Measurements from ENCODE around the gene PURA.
A peak's percentile ranks its signal among the peaks of the same experiment; 100 is the strongest.

PURA gene

DNA sequence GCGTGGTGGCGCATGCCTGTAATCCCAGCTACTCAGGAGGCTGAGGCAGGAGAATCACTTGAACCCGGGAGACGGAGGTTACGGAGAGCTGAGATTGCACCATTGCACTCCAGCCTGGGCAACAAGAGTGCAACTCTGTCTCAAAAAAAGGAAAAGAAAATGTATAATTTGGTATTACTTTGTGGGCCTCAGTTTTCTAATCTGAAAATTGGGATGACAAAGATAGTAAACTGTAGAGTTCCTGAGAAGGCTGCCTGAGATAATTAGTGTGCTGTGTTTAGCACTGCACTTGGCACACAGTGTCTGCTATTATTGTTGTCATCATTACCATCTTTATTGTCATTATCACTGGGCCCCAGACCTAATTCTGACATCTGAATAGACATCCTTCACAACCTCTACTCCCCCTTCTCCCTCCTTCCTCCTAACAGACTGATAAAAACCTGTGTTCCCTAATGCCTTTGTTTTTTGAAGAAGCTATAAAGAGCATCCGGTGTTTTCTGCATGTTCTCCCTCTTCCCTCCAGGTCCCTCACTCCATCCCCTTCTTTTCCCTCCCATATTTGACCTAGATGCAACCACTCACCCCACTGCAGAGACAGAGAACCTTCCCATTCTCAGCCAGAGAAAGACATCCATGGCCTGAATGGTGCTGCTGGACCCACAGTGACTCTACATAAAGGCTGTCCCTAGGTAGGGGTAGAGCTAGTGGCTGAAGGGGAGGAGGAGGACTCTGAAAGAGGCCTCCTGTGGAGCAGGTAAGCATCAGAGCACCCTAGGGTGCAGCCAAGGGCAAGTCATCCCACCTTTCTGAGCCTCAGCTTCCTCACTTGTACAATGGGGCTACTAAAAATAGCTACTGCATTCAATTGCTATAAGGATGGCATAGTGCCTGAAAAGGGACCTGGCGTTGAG lies 45.4 kb downstream of the PURA start:
- DNase-seq (ENCODE audit: low read depth) = no peak

DNA sequence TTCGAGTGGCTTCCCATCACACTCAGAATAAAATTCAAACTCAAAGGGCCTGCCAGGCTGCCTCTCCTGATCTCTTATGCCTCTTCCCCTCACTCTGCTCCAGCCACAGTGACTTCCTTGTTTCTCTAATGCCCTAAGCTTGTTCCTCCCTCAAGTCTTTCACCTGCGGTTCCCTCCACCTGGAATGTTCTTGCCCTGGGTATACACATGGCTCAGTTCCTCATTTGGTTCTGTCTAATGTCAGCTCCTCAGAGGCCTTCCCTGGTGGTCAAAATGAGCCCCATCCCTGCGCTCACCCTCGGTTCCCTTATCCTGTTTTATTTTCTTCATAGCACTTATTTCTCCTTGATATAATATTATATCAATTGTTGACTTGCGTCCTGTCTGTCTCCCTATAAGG lies 48.4 kb downstream of the PURA start:
- DNase-seq (ENCODE audit: low read depth) = no peak

DNA sequence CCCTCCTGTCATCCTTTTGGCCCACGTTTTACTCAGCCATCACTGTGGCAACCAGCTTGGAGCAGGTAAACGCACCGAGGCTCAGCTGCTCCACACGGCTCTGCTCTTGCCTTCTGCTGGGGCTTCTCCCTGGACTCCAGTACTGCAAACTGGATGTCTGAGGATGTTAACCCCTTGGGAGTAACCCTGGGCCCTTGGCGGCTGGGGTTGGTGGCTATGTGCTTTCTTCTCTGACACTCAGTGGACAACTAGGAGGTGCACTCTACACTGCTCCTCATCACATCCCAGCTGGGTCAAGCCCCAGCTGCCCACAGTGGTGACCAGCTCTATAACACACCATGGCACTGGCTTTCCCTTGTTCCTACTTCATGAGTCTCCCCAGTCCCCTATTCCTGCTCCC lies 48.9 kb downstream of the PURA start:
- DNase-seq (ENCODE audit: low read depth) = no peak

DNA sequence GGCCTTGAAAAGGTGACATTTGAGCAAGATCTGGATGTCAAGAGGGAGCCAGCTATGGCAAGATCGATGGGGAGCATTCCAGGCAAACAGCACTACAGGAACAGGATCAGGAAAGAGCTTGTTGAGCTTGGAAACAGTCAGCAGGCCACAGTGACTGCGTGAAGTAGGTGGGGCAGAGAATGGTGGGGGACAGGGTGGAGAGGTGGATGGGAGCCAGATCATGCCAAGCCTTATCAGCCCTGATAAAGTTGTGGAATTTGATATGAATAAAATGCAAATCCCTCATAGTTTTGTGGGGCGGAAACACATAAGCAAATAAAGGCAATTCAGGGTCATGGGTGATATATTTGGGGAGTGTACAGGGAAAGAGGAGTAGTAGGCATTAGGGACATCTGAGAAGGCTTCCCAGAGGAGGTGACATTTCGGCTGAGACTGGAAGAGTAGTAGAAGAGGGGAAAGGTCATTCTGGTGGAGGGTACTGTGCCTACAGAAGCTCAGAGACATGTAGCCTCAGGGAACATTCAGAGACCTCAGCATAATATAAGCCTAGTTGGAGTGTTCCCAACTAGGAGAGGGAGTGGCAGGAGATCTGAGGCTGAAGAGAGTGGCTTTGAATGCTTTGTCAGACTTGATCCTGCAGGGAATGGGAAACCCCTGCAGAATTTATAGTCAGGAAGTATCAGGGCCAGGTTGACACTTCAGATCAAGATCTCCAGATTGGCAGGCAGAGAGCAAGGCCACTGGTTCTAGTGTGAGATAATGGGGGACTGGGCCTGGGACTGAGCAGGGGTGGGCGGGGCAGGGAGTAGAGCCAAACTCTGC lies 51.4 kb downstream of the PURA start:
- DNase-seq (ENCODE audit: low read depth) = no peak

DNA sequence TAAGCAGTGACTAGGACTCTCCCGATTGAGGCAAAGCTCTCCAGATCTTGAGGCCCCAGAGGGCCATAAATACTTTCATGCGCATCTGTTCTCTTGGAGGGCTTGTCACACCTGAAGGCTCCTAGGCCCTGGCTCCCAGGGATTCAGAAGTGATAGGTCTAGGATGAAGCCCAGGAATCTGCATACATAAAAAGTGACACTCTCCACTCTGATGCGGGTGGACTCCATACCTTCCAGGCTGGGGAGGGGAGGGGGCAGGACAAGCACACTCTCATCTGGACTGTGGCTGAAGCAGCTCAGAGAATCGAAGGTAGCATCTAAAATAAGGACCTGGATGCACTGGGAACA lies 52.0 kb downstream of the PURA start:
- DNase-seq (ENCODE audit: low read depth) = no peak

DNA sequence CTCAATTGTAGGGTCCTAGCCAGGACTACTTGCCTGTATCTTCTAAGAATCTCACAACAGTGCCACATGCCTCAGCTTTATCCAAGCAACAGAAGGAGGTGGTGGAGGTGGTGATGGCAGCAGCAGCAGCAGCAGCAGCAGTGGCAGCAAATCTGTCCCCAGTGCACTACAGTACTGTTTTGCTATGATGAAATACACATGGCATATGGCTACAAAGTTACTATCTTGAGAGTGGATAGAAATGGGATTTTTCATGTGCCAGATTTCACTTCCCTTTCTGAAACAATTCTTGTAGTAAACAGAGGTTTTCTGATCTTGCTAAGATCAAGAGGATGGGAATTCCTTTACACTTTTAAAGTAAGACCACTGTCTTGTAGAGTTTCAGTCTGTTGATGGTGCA lies 53.0 kb downstream of the PURA start:
- no peak for DNase-seq (ENCODE audit: low read depth)

GRCh38 chr5:140168371-140168770 lies 54.5 kb downstream of the PURA start:
- DNase-seq (ENCODE audit: low read depth) = no peak

DNA sequence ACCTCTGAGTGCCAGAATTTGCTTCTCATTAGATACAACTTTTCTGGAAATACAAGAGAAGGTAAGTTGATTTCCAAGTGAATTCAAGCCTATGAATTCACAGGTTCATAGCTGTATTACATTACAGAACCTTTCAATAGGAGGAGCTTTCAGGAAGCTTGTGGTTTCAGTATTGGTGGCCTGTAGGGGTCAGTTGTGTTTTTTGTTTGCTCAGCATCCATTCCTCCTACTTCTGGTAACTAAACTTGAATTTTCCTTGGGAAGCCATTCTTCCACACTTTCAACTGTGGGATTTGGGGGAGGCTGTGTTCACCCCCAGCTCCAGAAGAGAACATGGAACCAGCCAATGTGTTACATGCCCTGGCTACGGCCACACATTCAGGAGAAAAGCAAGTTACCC lies 55.5 kb downstream of the PURA start:
- DNase-seq (ENCODE audit: low read depth) = no peak

- DNase-seq (ENCODE audit: low read depth) = no peak
These were observed 58.6 kb downstream of the PURA start for GRCh38 chr5:140172483-140172882.

DNA sequence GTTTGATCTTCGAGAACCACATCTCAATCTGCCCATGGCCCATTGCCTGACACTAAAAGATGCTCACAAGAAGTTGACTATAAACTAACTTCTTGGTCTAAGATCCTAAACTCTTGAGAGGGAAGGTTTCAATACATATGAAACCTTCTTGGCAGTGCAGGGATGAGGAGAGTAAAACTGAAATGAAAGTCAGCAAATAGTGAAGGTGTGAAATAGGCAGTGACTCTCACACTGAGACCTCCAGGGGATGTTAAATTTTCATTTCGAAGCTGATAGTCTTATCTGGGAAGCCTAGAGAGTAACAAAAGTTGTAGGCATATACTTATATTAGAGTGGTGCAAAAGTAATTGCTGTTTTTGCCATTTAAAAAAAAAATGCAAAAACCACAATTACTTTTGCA lies 60.1 kb downstream of the PURA start:
- no peak for DNase-seq (ENCODE audit: low read depth)

DNA sequence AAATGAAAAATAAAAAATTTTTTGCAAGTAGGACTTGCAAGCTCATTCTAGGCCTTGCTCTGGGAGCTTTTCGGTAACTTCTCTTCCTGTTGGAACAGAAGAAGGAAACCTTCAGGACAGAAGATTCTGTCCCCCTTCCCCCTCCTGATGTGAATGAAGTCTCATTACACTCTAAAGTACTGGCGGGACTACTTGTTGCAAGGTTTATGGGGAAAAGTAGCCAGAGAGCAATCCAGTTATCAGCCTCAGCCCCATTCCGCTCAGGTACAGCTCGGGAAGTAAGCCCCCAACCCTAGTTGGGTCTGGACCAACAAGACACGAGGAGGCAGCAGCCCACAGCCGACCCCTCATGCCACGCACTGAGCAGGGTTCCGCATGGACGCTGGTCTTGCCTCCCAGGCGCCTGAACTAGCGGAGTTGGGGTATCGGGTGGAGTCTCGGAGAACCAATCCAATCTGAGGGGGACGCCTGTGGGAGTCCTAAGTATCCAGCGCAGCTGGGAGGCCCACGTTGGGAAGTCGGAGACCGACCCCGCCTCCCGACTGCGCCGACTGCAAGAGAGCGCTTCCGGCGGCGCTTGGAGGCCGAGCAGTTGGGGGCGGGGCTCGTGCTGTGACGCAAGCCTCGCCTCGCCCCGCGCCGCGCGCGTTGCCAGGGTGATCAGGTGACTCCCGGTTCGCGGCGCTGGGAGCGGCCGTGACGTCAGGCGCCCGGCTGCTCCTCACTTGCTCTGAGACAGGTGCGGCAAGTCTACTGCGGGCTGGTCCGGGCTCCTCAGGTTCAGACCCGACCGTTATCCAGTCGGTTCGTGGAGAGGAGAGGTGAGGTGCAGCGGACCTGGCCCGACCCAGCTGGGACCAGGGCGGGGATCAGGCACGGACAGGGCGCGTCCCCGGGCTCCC lies 60.8 kb downstream of the PURA start, which contains the start of gene CYSTM1:
Gene CYSTM1 (plus strand): TSS at position 724 of the 902 bp plus-strand sequence. CDS start 19,278 bp downstream, outside the sequence.
- DNase-seq (ENCODE audit: low read depth) = peak; percentile 93

Data from activated T-helper 9 cell treated with anti-CD3 and anti-CD28 coated beads, Interleukin-2, amount 50 U/mL, for 16 hours (primary cell).